ENCODE results near the gene REC114.

The REC114 gene

GRCh38 chr15:73598530-73599160 lies 155.7 kb downstream of the REC114 start:
- H3K4me1 ChIP-seq (ENCODE audit: control insufficient read depth, insufficient read depth, low read length, poor library complexity, severe bottlenecking), result peaks cover 9% of the 10 kb centered on the region
- no peak for DNase-seq
- no peaks in the 10 kb centered on the region for H3K36me3 ChIP-seq (ENCODE audit: control insufficient read depth, insufficient read depth, low read length)
- no peaks in the 10 kb centered on the region for H3K27me3 ChIP-seq (replicated peaks; ENCODE audit: control insufficient read depth, insufficient read depth, low read length, poor library complexity, severe bottlenecking)
- H3K27ac ChIP-seq (ENCODE audit: insufficient read depth, low read length, poor library complexity, severe bottlenecking), result no peak overlapping the region
- no peaks in the 10 kb centered on the region for H3K9me3 ChIP-seq (ENCODE audit: control insufficient read depth, low read length)
- H3K4me3 ChIP-seq (ENCODE audit: insufficient read depth, low read depth, low read length, poor library complexity, severe bottlenecking), result no peak overlapping the region

DNA sequence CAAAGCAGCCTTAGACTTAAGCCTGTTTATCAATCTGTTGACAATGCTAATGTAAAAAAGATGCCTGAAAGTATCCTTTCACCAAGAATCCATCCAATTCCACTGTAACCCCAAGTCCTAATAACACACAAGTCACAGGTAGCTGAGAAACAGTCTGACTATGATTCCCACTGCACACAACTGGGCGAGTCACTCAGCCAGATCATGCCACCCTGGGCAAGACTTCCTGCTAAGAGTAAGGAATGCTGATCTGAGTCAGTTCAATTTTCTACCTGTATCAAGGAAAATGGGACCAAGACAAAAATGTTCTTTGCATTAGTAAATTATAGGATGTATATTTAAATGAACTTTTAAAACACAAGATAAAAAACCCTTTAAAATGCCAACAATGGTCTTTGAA lies 157.0 kb downstream of the REC114 start:
- H3K27ac ChIP-seq (ENCODE audit: insufficient read depth, low read length, poor library complexity, severe bottlenecking), result no peak overlapping the region

DNA sequence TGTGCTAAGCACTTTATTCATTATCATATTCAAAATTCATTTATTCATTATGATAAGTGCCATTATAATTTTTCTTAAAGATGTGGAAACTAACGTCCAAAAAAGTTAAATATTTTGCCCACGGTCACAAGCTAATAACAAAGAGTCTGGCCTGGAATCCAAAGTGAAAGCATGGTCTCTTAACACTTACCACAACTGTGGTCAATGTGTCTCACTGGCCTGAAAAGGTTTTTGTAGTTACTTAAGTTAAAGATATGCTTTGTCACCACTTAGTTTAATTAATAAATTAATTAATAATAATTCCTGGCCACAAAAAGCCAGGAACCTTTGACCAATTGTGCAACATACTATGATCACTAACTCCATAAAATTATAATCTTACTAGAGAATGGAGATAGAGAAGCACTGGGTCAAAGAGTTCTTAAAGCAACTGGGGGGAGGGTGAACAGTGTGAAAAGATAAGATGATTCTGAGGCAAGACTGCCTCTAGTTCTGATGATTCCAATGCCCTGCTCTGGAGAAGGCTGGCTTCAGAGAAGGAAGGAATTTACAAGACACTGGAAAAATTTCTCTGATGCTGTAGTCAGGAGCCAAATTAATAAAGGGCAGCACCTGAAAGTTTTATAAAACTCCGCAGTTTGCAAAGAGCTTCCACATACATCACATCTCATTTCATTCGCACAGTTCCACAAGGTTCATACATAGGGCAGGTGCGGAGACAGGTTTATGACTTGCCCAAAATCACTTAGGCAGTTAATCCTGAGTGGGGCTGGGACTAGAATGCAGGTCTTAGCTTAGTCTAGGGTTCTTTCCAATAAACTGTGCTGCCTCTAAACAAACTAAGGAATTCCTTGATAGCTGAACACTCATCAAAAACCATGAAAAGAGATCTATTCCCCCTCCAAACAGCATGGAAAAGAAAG lies 157.7 kb downstream of the REC114 start:
- H3K27me3 ChIP-seq (replicated peaks; ENCODE audit: control insufficient read depth, insufficient read depth, low read length, poor library complexity, severe bottlenecking), result no peaks in the 10 kb centered on the region
- H3K4me3 ChIP-seq (ENCODE audit: insufficient read depth, low read depth, low read length, poor library complexity, severe bottlenecking), result no peak overlapping the region
- no peaks in the 10 kb centered on the region for H3K36me3 ChIP-seq (ENCODE audit: control insufficient read depth, insufficient read depth, low read length)
- no peak overlapping the region for H3K27ac ChIP-seq (ENCODE audit: insufficient read depth, low read length, poor library complexity, severe bottlenecking)
- peaks cover 9% of the 10 kb centered on the region for H3K4me1 ChIP-seq (ENCODE audit: control insufficient read depth, insufficient read depth, low read length, poor library complexity, severe bottlenecking)
- H3K9me3 ChIP-seq (ENCODE audit: control insufficient read depth, low read length), result no peaks in the 10 kb centered on the region
- no peak for DNase-seq

More for the DNA sequence above, 157.0 kb downstream of the REC114 start:
- H3K4me1 ChIP-seq (ENCODE audit: control insufficient read depth, insufficient read depth, low read length, poor library complexity, severe bottlenecking), result peaks cover 9% of the 10 kb centered on the region
- DNase-seq, result no peak
- H3K4me3 ChIP-seq (ENCODE audit: insufficient read depth, low read depth, low read length, poor library complexity, severe bottlenecking), result no peak overlapping the region
- H3K27me3 ChIP-seq (replicated peaks; ENCODE audit: control insufficient read depth, insufficient read depth, low read length, poor library complexity, severe bottlenecking), result no peaks in the 10 kb centered on the region
- no peaks in the 10 kb centered on the region for H3K36me3 ChIP-seq (ENCODE audit: control insufficient read depth, insufficient read depth, low read length)
- no peaks in the 10 kb centered on the region for H3K9me3 ChIP-seq (ENCODE audit: control insufficient read depth, low read length)

DNA sequence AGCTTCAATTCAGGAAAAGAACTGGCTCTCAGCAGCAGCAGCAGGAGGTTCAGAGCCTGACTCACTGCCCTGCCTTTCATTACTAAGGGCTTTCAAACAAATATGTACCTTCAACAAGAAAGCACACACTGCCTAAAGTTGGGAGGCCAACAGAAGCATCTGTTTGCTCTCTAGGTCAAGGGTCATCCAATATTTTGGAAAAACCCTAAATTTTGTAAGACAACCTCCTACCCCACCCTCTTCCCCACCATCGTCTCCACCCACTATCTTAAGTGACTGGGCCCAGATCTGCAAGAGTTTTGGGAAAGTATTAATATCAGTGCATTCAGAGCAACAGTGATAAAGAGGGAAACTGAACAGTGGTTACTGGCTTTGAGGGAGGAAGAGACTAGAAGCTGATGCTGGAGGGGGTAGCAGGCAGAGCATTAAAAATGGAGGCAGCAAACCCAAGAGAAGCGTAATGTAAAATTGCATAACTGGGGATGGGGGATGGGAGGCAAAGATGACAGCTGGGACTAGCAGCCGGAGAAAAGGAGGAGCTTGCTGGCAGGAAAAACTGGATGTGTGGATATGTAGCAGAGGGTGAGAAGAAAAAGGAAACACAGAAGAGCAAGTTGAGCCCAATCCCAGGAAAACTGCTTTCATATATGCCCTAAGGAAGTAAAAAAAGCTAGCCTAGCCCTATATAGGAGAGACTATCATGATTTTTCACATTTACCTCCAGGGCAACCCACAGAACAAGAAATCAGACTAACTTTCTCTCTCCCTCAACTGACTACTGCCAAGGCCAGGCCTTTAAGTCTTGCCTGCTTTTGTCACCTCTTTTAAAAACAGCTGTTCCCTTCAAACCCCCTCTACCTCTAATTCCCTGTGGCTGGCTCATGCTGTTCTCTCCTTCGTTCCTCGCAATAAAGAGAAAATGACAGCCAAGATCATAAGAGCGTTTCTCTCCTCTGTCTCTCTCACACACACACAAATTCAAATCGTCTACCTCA lies 158.8 kb downstream of the REC114 start:
- Histone ChIP-seq H3K36me3 (ENCODE audit: control insufficient read depth, insufficient read depth, low read length) (no peaks in the 10 kb centered on the region), H3K4me3 (ENCODE audit: insufficient read depth, low read depth, low read length, poor library complexity, severe bottlenecking) (no peak overlapping the region), H3K4me1 (ENCODE audit: control insufficient read depth, insufficient read depth, low read length, poor library complexity, severe bottlenecking) (peaks cover 9% of the 10 kb centered on the region)

GRCh38 chr15:73602446-73602843 lies 159.5 kb downstream of the REC114 start:
- peaks cover 9% of the 10 kb centered on the region for H3K4me1 ChIP-seq (ENCODE audit: control insufficient read depth, insufficient read depth, low read length, poor library complexity, severe bottlenecking)
- H3K27me3 ChIP-seq (replicated peaks; ENCODE audit: control insufficient read depth, insufficient read depth, low read length, poor library complexity, severe bottlenecking), result no peaks in the 10 kb centered on the region
- DNase-seq, result no peak
- H3K36me3 ChIP-seq (ENCODE audit: control insufficient read depth, insufficient read depth, low read length), result no peaks in the 10 kb centered on the region
- H3K9me3 ChIP-seq (ENCODE audit: control insufficient read depth, low read length), result no peaks in the 10 kb centered on the region
- H3K27ac ChIP-seq (ENCODE audit: insufficient read depth, low read length, poor library complexity, severe bottlenecking), result no peak overlapping the region
- H3K4me3 ChIP-seq (ENCODE audit: insufficient read depth, low read depth, low read length, poor library complexity, severe bottlenecking), result no peak overlapping the region

More for the DNA sequence above, 158.8 kb downstream of the REC114 start:
- Histone ChIP-seq H3K27me3 (replicated peaks; ENCODE audit: control insufficient read depth, insufficient read depth, low read length, poor library complexity, severe bottlenecking) (no peaks in the 10 kb centered on the region), H3K9me3 (ENCODE audit: control insufficient read depth, low read length) (no peaks in the 10 kb centered on the region), H3K27ac (ENCODE audit: insufficient read depth, low read length, poor library complexity, severe bottlenecking) (no peak overlapping the region)
- DNase-seq, result no peak

- no peak overlapping the region for H3K27ac ChIP-seq (ENCODE audit: insufficient read depth, low read length, poor library complexity, severe bottlenecking)
- H3K36me3 ChIP-seq (ENCODE audit: control insufficient read depth, insufficient read depth, low read length), result no peaks in the 10 kb centered on the region
- H3K4me1 ChIP-seq (ENCODE audit: control insufficient read depth, insufficient read depth, low read length, poor library complexity, severe bottlenecking), result peaks cover 9% of the 10 kb centered on the region
- no peak overlapping the region for H3K4me3 ChIP-seq (ENCODE audit: insufficient read depth, low read depth, low read length, poor library complexity, severe bottlenecking)
- DNase-seq, result no peak
- no peaks in the 10 kb centered on the region for H3K9me3 ChIP-seq (ENCODE audit: control insufficient read depth, low read length)
- no peaks in the 10 kb centered on the region for H3K27me3 ChIP-seq (replicated peaks; ENCODE audit: control insufficient read depth, insufficient read depth, low read length, poor library complexity, severe bottlenecking)
Measured at GRCh38 chr15:73602992-73603391, 160.0 kb downstream of the REC114 start.

DNA sequence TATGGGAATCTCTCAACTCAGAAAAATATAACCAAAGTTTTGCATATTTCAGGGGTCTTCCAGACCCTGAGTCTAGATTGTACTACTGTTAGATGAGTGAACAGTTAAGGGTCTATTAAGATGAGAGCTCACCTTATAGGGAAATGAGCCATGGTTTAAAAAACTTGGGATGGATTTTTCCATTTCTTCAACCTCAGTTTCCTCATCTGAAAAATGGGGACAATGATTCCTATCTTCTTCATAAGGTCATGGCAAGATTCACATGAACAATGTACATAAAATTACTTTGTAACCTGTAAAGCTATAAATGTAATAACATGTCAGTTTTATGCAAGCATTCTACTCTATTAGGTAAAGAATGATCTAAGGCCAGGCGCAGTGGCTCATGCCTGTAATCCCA lies 161.5 kb downstream of the REC114 start:
- Histone ChIP-seq H3K4me3 (ENCODE audit: insufficient read depth, low read depth, low read length, poor library complexity, severe bottlenecking) (no peak overlapping the region), H3K27ac (ENCODE audit: insufficient read depth, low read length, poor library complexity, severe bottlenecking) (no peak overlapping the region), H3K36me3 (ENCODE audit: control insufficient read depth, insufficient read depth, low read length) (no peaks in the 10 kb centered on the region), H3K27me3 (replicated peaks; ENCODE audit: control insufficient read depth, insufficient read depth, low read length, poor library complexity, severe bottlenecking) (no peaks in the 10 kb centered on the region), H3K9me3 (ENCODE audit: control insufficient read depth, low read length) (no peaks in the 10 kb centered on the region), H3K4me1 (ENCODE audit: control insufficient read depth, insufficient read depth, low read length, poor library complexity, severe bottlenecking) (peaks cover 9% of the 10 kb centered on the region)
- DNase-seq, result no peak

- no peak overlapping the region for H3K4me3 ChIP-seq (ENCODE audit: insufficient read depth, low read depth, low read length, poor library complexity, severe bottlenecking)
- DNase-seq, result no peak
- peaks cover 9% of the 10 kb centered on the region for H3K4me1 ChIP-seq (ENCODE audit: control insufficient read depth, insufficient read depth, low read length, poor library complexity, severe bottlenecking)
- H3K9me3 ChIP-seq (ENCODE audit: control insufficient read depth, low read length), result no peaks in the 10 kb centered on the region
- no peak overlapping the region for H3K27ac ChIP-seq (ENCODE audit: insufficient read depth, low read length, poor library complexity, severe bottlenecking)
- H3K27me3 ChIP-seq (replicated peaks; ENCODE audit: control insufficient read depth, insufficient read depth, low read length, poor library complexity, severe bottlenecking), result no peaks in the 10 kb centered on the region
- H3K36me3 ChIP-seq (ENCODE audit: control insufficient read depth, insufficient read depth, low read length), result no peaks in the 10 kb centered on the region
Measured at GRCh38 chr15:73605759-73606436, 162.9 kb downstream of the REC114 start.

DNA sequence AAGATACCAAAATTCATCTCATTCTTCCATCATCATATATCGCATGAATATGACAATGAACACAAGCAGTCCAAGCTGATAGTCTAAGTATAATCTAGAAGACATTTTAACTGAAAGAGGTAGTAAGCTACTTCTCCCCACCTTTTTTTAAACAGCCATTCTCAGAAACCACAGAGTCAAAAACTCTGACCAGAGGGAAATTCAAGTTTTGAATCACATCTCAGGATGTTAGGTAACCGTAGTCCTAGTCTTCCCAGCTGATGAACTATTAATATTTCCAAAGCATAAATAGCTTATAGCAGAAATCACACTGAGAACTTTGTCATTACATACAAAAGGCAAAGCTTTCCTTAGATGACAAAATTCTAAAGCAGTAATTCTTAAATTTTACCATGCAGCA lies 164.4 kb downstream of the REC114 start:
- H3K4me3 ChIP-seq (ENCODE audit: insufficient read depth, low read depth, low read length, poor library complexity, severe bottlenecking), result no peak overlapping the region
- no peaks in the 10 kb centered on the region for H3K36me3 ChIP-seq (ENCODE audit: control insufficient read depth, insufficient read depth, low read length)
- no peak overlapping the region for H3K27ac ChIP-seq (ENCODE audit: insufficient read depth, low read length, poor library complexity, severe bottlenecking)
- DNase-seq, result no peak
- H3K4me1 ChIP-seq (ENCODE audit: control insufficient read depth, insufficient read depth, low read length, poor library complexity, severe bottlenecking), result peaks cover 8% of the 10 kb centered on the region
- H3K27me3 ChIP-seq (replicated peaks; ENCODE audit: control insufficient read depth, insufficient read depth, low read length, poor library complexity, severe bottlenecking), result no peaks in the 10 kb centered on the region
- H3K9me3 ChIP-seq (ENCODE audit: control insufficient read depth, low read length), result no peaks in the 10 kb centered on the region

Data from effector memory CD4-positive, alpha-beta T cell (primary cell).